Aorta (tissue), 5 donors: ENCODE measurements around the gene ISX. TPM values are rescaled to one million over a fixed set of nuclear protein-coding genes. Genes with fewer than 3 reads are reported as not detected.
"Not testable (repeated sequence)": the region's sequence is repeated elsewhere in the genome, so short reads cannot be mapped to it uniquely, and the experiment has no call there.

Experiments
- ATAC-seq: fragments of 200-7000 bp; cut with Tn5 transposase; one replicate; pipeline ENCODE4 v1.9.1; 2022; ENCODE audit warnings: moderate library complexity; ENCODE audit not compliant: low FRiP score
- DNase-seq, 2 donors: peaks; one replicate each; pipeline ENCODE4 v3.0.0-alpha.2; 2020
- H3K27ac ChIP-seq, 2 donors: one replicate each; pipeline ENCODE4 v1.5.1; 2013; ENCODE audit warnings: low read length in 2 of 2, mild to moderate bottlenecking in 2 of 2, moderate library complexity in 2 of 2, control low read depth in 1 of 2, inconsistent platforms in 1 of 2, low read depth in 1 of 2
- H3K27me3 ChIP-seq, 2 donors: one replicate each; pipeline ENCODE4 v1.6.1; 2013; ENCODE audit warnings: control low read depth in 1 of 2, low read length in 1 of 2, mild to moderate bottlenecking in 1 of 2, moderate library complexity in 1 of 2; ENCODE audit not compliant: insufficient read depth in 2 of 2, control insufficient read depth in 1 of 2
- H3K36me3 ChIP-seq, 2 donors: one replicate each; pipeline ENCODE4 v1.6.1; 2013; ENCODE audit warnings: control low read depth in 1 of 2, low read length in 1 of 2, mild to moderate bottlenecking in 1 of 2; ENCODE audit not compliant: insufficient read depth in 2 of 2, control insufficient read depth in 1 of 2
- H3K4me1 ChIP-seq, 2 donors: one replicate each; pipeline ENCODE4 v1.6.1; 2013; ENCODE audit warnings: low read length in 2 of 2, control low read depth in 1 of 2, mild to moderate bottlenecking in 1 of 2, moderate library complexity in 1 of 2; ENCODE audit not compliant: insufficient read depth in 2 of 2, control insufficient read depth in 1 of 2
- H3K4me3 ChIP-seq, 2 donors: one replicate each; pipeline ENCODE4 v1.5.1; 2013; ENCODE audit warnings: low read length in 2 of 2, control low read depth in 1 of 2, mild to moderate bottlenecking in 1 of 2
- H3K9me3 ChIP-seq: one replicate; pipeline ENCODE4 v1.6.1; 2013; ENCODE audit warnings: mild to moderate bottlenecking, low read length; ENCODE audit not compliant: control insufficient read depth
- WGBS, 2 donors: extraction: QIAGEN DNeasy Blood & Tissue Kit; methylation state at CpG; one replicate each; pipeline ENCODE4 v1.1.7; 2013; 5-methylcytosine and 5-hydroxymethylcytosine counted together
- intact Hi-C, 2 donors: fragments of 100-400 bp; cut with DNase I; formaldehyde crosslinking; loops; one replicate each; pipeline versions ENCODE4 v1.14.2 to v1.15.0; 2022
- long read RNA-seq, 2 donors: library from polyadenylated mRNA; unstranded; transcript quantifications; one replicate each; pipeline ENCODE4 v2.0.0, GENCODE V29; 2020 to 2021
- polyA plus RNA-seq, 2 donors: library from polyadenylated mRNA; stranded (reverse); fragments of 200-250 nt; gene quantifications; one replicate each; pipeline ENCODE4 v1.2.3, GENCODE V29; 2013
- total RNA-seq, 2 donors: library from RNA; stranded (reverse); fragmentation: NEBNext Ultra II Directional; extraction: Animal tissue kit (Norgen Biotek cat#: 25700); gene quantifications; one replicate each; pipeline ENCODE4 v1.2.1, GENCODE V29; 2021
- donor health status: healthy with polysubstance abuse.
- donor health status: Bipolar disorder and iron deficiency.
- donor health status: DM: no; HTN: no; CAD: no.
- donor health status: DM: no; HTN: no; CAD: no.
- donor health status: DM: yes; HTN: yes; CAD: no.

ISX gene
- total RNA-seq (not detected), polyA plus RNA-seq (1 to 10 TPM in 1 of 2 donors, under 1 TPM in 1; 0.13 to 6.8 TPM)
- long read RNA-seq, donor 1, result 0 reads
- long read RNA-seq, donor 2, result 0 reads

GRCh38 chr22:35065796-35066218 is at the start of gene ISX:
Gene ISX, plus strand, starts transcription at chr22:35066158. Its CDS starts 930 bp downstream, at chr22:35067088.
- no peak within 1 kb of the TSS for H3K27ac ChIP-seq
- H3K4me3 ChIP-seq, result no peak within 1 kb of the TSS
- WGBS, 2 donors, result 23 to 40% methylated on average over 1 of the region's 1 CpG
- H3K9me3 ChIP-seq, result peaks cover 1% of the 10 kb centered on the region
- ATAC-seq (no peak), DNase-seq (no peak)
- intact Hi-C loops, result no loop called here
- H3K4me1 ChIP-seq, result no peaks in the 10 kb centered on the region
- no peaks in the 10 kb centered on the region for H3K27me3 ChIP-seq
- H3K36me3 ChIP-seq, result no peaks in the 10 kb centered on the region

GRCh38 chr22:35016909-35017308 is 49.0 kb upstream of the ISX start:
- no peaks in the 10 kb centered on the region for H3K4me1 ChIP-seq
- ATAC-seq, result no peak
- no peaks in the 10 kb centered on the region for H3K27me3 ChIP-seq
- 73 to 75% methylated on average over 6 of the region's 6 CpGs for WGBS, 2 donors
- no peak overlapping the region for H3K4me3 ChIP-seq
- H3K36me3 ChIP-seq, result no peaks in the 10 kb centered on the region
- DNase-seq, result no peak
- no peak overlapping the region for H3K27ac ChIP-seq
- no peaks in the 10 kb centered on the region for H3K9me3 ChIP-seq
- intact Hi-C loops, result no loop called here

- WGBS, 2 donors, result 56 to 60% methylated on average over 2 of the region's 2 CpGs
- H3K4me1 ChIP-seq, result no peaks in the 10 kb centered on the region
- ATAC-seq (no peak), DNase-seq (no peak)
- no peak overlapping the region for H3K4me3 ChIP-seq
- H3K36me3 ChIP-seq, result no peaks in the 10 kb centered on the region
- no peaks in the 10 kb centered on the region for H3K27me3 ChIP-seq
- H3K9me3 ChIP-seq, result peaks cover 1% of the 10 kb centered on the region
- intact Hi-C loops, result no loop called here
- H3K27ac ChIP-seq, result no peak overlapping the region
Measured at GRCh38 chr22:35018995-35019394, 47.0 kb upstream of the ISX start.

- no peaks in the 10 kb centered on the region for H3K36me3 ChIP-seq
- H3K27ac ChIP-seq, result no peak overlapping the region
- 85 to 88% methylated on average over 2 of the region's 2 CpGs for WGBS, 2 donors
- ATAC-seq (peak; percentile 11), DNase-seq (no peak)
- H3K9me3 ChIP-seq, result peaks cover 1% of the 10 kb centered on the region
- H3K4me1 ChIP-seq, result no peaks in the 10 kb centered on the region
- H3K4me3 ChIP-seq, result no peak overlapping the region
- intact Hi-C loops, result no loop called here
- H3K27me3 ChIP-seq, result no peaks in the 10 kb centered on the region
Measured at GRCh38 chr22:35020517-35020916, 45.4 kb upstream of the ISX start.

- intact Hi-C loops, result no loop called here
- Histone ChIP-seq H3K4me1 (no peaks in the 10 kb centered on the region), H3K27me3 (no peaks in the 10 kb centered on the region), H3K27ac (no peak overlapping the region), H3K36me3 (no peaks in the 10 kb centered on the region), H3K4me3 (no peak overlapping the region), H3K9me3 (peaks cover 1% of the 10 kb centered on the region)
- 33 to 43% methylated on average over 7 of the region's 7 CpGs for WGBS, 2 donors
- ATAC-seq (no peak), DNase-seq (no peak)
Measured at GRCh38 chr22:35021161-35021560, 44.8 kb upstream of the ISX start.

- Histone ChIP-seq H3K4me1 (no peaks in the 10 kb centered on the region), H3K36me3 (no peaks in the 10 kb centered on the region), H3K4me3 (no peak overlapping the region), H3K9me3 (peaks cover 1% of the 10 kb centered on the region), H3K27ac (no peak overlapping the region), H3K27me3 (no peaks in the 10 kb centered on the region)
- 88% methylated on average over 5 of the region's 5 CpGs for WGBS, 2 donors
- DNase-seq, result no peak
- intact Hi-C loops, result no loop called here
- no peak for ATAC-seq
Measured at GRCh38 chr22:35022291-35022690, 43.7 kb upstream of the ISX start.

GRCh38 chr22:35023692-35024363 is 42.1 kb upstream of the ISX start:
- 18 to 22% methylated on average over 25 of the region's 25 CpGs for WGBS, 2 donors
- Histone ChIP-seq H3K4me1 (no peaks in the 10 kb centered on the region), H3K27ac (no peak overlapping the region), H3K27me3 (no peaks in the 10 kb centered on the region), H3K4me3 (no peak overlapping the region), H3K9me3 (peaks cover 1% of the 10 kb centered on the region), H3K36me3 (no peaks in the 10 kb centered on the region)
- ATAC-seq, result no peak
- DNase-seq, result peak; percentile 58 to 88
- intact Hi-C loops, result no loop called here

GRCh38 chr22:35024364-35024692 is 41.6 kb upstream of the ISX start:
- intact Hi-C loops, result no loop called here
- Histone ChIP-seq H3K9me3 (peaks cover 1% of the 10 kb centered on the region), H3K27me3 (no peaks in the 10 kb centered on the region), H3K36me3 (no peaks in the 10 kb centered on the region), H3K27ac (no peak overlapping the region), H3K4me1 (no peaks in the 10 kb centered on the region), H3K4me3 (no peak overlapping the region)
- DNase-seq, result no peak
- WGBS, 2 donors, result 28 to 33% methylated on average over 15 to 16 of the region's 16 CpGs
- no peak for ATAC-seq

- intact Hi-C loops, H3K27ac ChIP-seq, H3K9me3 ChIP-seq, H3K4me1 ChIP-seq, H3K27me3 ChIP-seq, ATAC-seq, DNase-seq, H3K36me3 ChIP-seq, H3K4me3 ChIP-seq: not testable (repeated sequence)
- WGBS, 2 donors, result 77 to 80% methylated on average over 5 of the region's 5 CpGs
Measured at GRCh38 chr22:35030112-35030511, 35.8 kb upstream of the ISX start.
